Measurements from ENCODE around the gene ZBTB7C.

ZBTB7C gene

DNA sequence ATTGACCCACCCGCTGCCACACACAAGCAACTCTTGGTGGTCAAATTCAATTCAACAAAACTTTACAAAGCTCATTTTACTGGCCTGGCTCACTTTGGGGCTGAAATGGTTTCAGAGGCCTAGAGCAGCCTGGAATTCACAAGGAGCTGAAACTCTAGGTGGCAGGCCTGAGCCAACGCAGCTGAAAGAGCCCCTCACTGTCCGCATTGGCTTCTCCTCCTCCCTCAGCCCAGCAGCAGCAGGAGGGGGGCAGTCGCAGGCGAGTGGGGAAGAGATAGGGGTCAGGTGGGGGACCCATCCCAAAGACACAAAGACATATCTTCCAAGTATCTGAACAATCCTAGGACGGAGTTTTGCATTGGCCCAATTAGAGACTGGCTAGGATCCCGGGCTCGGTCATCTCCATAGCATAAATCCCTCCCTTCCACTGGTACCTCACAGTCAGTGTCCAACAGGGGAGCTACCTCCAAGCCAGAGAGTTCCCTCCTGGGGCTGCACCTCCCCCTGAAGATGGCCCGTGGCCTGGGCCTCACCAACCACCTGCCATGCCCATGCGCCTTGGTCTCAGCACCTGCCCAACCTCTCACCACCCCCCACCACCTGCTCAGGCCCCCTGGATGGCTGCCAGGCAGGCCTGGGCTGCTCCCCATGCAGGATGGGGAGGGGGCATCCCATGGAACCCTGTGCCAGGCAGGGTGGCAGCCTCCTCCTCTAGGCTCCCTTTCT lies 113.4 kb downstream of the ZBTB7C start:
- no peak for DNase-seq (ENCODE audit: low read depth)
- TF ChIP-seq, protein P1, sequence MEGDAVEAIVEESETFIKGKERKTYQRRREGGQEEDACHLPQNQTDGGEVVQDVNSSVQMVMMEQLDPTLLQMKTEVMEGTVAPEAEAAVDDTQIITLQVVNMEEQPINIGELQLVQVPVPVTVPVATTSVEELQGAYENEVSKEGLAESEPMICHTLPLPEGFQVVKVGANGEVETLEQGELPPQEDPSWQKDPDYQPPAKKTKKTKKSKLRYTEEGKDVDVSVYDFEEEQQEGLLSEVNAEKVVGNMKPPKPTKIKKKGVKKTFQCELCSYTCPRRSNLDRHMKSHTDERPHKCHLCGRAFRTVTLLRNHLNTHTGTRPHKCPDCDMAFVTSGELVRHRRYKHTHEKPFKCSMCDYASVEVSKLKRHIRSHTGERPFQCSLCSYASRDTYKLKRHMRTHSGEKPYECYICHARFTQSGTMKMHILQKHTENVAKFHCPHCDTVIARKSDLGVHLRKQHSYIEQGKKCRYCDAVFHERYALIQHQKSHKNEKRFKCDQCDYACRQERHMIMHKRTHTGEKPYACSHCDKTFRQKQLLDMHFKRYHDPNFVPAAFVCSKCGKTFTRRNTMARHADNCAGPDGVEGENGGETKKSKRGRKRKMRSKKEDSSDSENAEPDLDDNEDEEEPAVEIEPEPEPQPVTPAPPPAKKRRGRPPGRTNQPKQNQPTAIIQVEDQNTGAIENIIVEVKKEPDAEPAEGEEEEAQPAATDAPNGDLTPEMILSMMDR (IDR thresholded peaks at IDR 0.05; ENCODE audit: low read depth, low read length, missing control alignments), result peak; percentile 17
- H3K4me3 ChIP-seq (ENCODE audit: low read depth, low read length), result no peak overlapping the region

DNA sequence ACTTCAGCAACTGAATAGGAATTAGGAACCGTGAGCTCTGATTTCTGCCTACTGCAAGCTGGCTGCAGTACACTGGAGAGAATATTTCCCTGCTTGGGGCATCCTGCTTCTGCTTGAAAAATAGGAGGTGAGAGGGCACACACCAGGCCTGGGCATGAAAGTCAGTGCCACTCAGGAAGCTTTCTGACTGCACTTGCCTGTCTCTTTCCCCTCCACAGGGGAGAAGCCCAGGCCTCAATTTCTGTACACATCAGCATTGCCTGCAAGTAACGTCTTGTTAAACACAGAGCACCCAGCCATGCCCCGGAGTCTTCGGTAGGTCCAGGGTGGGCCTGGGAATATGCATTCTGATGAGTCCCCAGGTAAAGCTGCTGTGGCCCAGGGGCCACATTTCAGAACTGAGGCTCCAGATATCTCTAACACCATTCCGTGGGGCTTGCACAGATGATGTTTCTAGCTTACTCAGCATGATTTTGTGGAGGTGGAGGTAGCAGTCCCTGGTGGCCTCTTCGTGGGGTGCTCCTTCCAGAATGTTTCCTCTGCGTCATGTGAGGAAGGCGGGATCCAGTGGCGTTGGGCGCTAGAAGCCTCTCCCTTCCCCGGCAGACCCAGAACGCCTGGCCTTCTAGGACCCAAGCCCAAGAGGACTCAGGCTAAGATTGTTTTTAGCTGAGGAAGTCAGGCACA lies 114.1 kb downstream of the ZBTB7C start:
- TF ChIP-seq, protein P1 (IDR thresholded peaks at IDR 0.05; ENCODE audit: low read depth, low read length, missing control alignments), result no peak
- no peak overlapping the region for H3K4me3 ChIP-seq (ENCODE audit: low read depth, low read length)
- no peak for DNase-seq (ENCODE audit: low read depth)

DNA sequence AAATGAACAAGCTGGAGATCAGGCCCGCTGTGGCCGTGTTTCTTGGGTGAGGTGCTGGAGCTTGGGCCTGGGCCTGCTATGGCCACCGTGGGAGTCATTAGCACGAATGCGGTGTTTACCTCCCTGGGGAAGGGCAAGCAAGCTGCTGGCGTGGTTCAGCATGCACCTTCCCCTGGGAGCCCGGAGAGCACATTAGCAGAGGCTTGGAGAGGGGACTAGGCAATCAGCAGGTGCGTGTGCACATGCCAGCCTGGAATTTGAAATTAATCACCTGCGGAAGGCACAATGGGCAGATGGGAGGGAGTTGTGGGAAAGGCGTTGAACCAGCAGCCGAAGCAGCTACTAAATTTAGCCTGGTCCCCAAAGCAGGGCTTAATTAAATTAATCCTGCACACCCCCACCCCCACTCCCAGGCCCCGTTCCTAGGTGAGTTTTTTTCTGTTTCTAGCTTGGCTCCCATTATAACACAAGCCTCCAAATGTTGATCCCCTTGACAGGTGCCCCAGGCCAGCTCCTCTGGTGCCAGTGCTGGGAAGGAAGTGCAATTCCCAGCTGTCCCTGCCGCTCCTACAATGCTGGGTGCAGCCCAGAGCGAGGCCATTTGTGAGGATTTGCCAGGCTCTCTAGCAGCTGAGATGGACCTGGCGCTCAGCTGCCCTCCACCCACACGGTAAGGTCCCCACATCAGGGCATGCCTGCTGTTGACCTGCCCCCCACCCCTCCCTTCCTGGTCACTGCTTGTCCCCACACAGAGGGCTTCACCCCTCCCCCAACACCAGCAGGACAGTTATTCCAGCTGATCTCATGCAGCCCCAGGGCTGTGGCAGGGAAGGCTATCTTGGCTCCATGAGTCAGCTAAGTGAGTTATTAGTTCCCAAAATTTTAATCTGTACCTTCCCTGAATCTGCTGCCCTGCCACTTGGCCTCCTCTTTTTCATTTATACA lies 115.0 kb downstream of the ZBTB7C start:
- no peak overlapping the region for H3K4me3 ChIP-seq (ENCODE audit: low read depth, low read length)
- no peak for DNase-seq (ENCODE audit: low read depth)
- TF ChIP-seq, protein P1 (IDR thresholded peaks at IDR 0.05; ENCODE audit: low read depth, low read length, missing control alignments), result no peak

DNA sequence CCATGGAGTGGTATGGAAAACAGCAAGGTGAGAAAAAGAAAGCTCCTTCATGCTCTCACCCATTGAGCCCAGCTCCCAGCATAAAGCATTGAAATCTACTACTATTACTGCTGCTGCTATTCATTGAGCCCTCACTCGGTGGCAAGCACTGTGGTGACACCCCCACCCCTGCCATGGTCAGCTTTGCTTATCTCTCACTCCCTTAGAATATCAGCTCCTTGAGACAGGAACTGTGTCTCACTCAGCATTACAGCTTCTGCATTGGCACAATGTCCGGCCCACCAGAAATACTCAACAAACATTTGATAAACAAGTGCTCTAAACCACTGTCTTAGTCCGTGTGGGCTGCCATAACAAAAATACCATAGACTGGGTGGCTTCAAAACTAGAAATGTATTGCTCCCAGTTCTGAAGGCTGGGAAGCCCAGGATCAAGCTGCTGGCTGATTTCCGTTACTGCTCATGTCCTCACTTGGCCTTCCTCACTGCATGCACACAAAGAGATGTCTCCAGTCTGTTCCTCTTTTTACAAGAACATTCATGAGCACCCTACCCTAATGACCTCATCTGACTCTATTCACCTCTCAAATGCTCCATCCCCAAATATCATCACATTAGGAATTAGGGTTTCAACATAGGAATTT lies 116.3 kb downstream of the ZBTB7C start:
- TF ChIP-seq, protein P1 (IDR thresholded peaks at IDR 0.05; ENCODE audit: low read depth, low read length, missing control alignments), result no peak
- H3K4me3 ChIP-seq (ENCODE audit: low read depth, low read length), result no peak overlapping the region
- no peak for DNase-seq (ENCODE audit: low read depth)

DNA sequence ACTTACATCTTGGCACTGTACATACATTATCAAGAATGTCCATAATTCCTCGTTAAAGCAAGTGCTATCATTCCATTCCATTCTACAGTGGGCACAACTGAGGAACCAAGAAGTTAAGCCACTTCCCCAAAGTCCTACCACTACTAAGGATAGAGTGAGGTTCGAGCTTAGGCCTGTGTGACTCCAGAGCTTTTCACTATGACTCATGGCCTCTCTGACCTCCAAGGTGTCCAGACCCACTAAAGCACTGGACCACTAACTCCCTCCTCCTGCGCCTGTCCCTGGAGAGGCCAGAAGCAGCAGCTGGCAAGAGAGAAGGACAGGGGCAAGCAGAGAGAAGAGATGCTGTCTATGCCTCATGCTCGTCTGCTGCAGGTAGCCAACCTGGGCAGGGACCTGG lies 117.0 kb downstream of the ZBTB7C start:
- no peak overlapping the region for H3K4me3 ChIP-seq (ENCODE audit: low read depth, low read length)
- TF ChIP-seq, protein P1 (IDR thresholded peaks at IDR 0.05; ENCODE audit: low read depth, low read length, missing control alignments), result no peak
- no peak for DNase-seq (ENCODE audit: low read depth)

DNA sequence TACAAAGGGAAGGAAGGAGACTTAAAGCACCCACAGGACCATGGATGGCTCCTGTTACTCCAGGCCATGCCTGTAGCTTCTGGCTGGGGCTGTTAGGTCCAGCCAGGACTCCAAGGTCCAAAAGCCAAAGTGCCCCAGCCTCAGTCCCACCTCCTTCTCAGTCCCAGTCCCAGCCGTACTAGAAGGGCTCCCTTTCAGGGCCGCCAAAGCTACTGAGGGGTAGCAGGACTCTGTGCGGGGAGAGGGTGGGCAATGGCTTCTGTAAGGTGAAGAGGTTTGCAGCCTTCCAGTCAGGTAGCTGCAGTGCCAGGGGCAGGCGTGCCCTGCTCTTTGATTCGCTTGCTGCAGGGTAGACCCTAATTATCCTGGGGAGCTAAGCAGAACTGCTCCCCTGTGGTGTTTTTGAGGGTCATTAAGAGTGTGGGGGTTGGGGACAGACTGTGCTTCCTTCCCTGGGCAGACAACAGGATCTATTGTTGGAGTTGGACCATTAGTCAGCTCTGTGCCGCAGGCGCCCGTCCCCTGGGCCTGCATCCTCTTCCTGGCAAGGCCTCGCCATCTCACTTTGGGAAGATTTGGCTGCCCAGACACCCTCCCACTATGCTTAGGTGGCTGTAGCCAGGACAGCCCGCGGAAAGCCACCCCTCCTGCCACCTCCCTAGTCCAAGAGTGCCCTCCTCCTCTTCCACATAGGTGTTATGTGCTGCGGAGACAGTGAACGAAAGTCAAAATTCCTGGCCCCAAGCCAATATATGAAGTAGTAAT lies 118.8 kb downstream of the ZBTB7C start:
- TF ChIP-seq, protein P1 (IDR thresholded peaks at IDR 0.05; ENCODE audit: low read depth, low read length, missing control alignments), result no peak
- H3K4me3 ChIP-seq (ENCODE audit: low read depth, low read length), result no peak overlapping the region
- no peak for DNase-seq (ENCODE audit: low read depth)
